GM12891 (cell line): Measurements from ENCODE around the gene ADORA2A.

Source experiments
- DNase-seq: peaks from one replicate; pipeline ENCODE4 v3.0.0; 2011; ENCODE audit warnings: low spot score; ENCODE audit not compliant: insufficient read length
- FAIRE-seq: peaks from 2 replicates; lab custom pipeline; 2011; peaks lifted over from hg19 to GRCh38; lab: Jason Lieb, UNC
- PAX5 ChIP-seq: IDR thresholded peaks from 2 replicates; pipeline ENCODE4 v1.6.1; 2011; ENCODE audit warnings: low read length, moderate library complexity, mild to moderate bottlenecking; ENCODE audit not compliant: insufficient read depth, severe bottlenecking
- POLR2A ChIP-seq: IDR thresholded peaks from 2 replicates; pipeline ENCODE4 v1.6.1; 2011; ENCODE audit warnings: low read depth, low read length, control low read depth
- POLR2AphosphoS5 ChIP-seq: IDR thresholded peaks from 2 replicates; pipeline ENCODE4 v1.6.1; 2011; ENCODE audit warnings: low read depth, low read length, control low read depth
- POU2F2 ChIP-seq: IDR thresholded peaks from 2 replicates; pipeline ENCODE4 v1.6.1; 2011; ENCODE audit warnings: low read depth, mild to moderate bottlenecking, control low read depth, low read length, moderate library complexity
- SPI1 ChIP-seq: IDR thresholded peaks from 2 replicates; pipeline ENCODE4 v1.6.1; 2011; ENCODE audit warnings: low read depth, low read length, control low read depth
- TAF1 ChIP-seq: IDR thresholded peaks from 2 replicates; pipeline ENCODE4 v1.6.1; 2011; ENCODE audit warnings: low read depth, low read length, control low read depth

The ADORA2A gene

GRCh38 chr22:24410110-24410856 lies 17.1 kb upstream of the ADORA2A start:
- FAIRE-seq (peak; percentile 60), DNase-seq (no peak)
- TF ChIP-seq POU2F2 (no peak), POLR2A (no peak), TAF1 (no peak), POLR2AphosphoS5 (no peak), PAX5 (no peak), SPI1 (no peak)

- FAIRE-seq (no peak), DNase-seq (no peak)
- TF ChIP-seq SPI1 (no peak), TAF1 (no peak), POLR2AphosphoS5 (no peak), POLR2A (no peak), POU2F2 (no peak), PAX5 (no peak)
These were observed 16.0 kb upstream of the ADORA2A start for GRCh38 chr22:24411256-24412004.

GRCh38 chr22:24412274-24412673 lies 15.1 kb upstream of the ADORA2A start:
- DNase-seq (no peak), FAIRE-seq (no peak)
- no peak for TF ChIP-seq TAF1
- no peak for TF ChIP-seq POLR2AphosphoS5
- no peak for TF ChIP-seq POLR2A
- TF ChIP-seq PAX5: no peak
- no peak for TF ChIP-seq POU2F2
- no peak for TF ChIP-seq SPI1

GRCh38 chr22:24413271-24413670 lies 14.1 kb upstream of the ADORA2A start:
- DNase-seq (no peak), FAIRE-seq (no peak)
- no peak for TF ChIP-seq POLR2A
- no peak for TF ChIP-seq POU2F2
- TF ChIP-seq TAF1: no peak
- TF ChIP-seq PAX5: no peak
- no peak for TF ChIP-seq POLR2AphosphoS5
- TF ChIP-seq SPI1: no peak

- TF ChIP-seq PAX5: no peak
- no peak for TF ChIP-seq TAF1
- no peak for TF ChIP-seq POLR2AphosphoS5
- no peak for TF ChIP-seq SPI1
- TF ChIP-seq POU2F2: no peak
- TF ChIP-seq POLR2A: no peak
- no peak for DNase-seq
- no peak for FAIRE-seq
These were observed 13.5 kb upstream of the ADORA2A start for GRCh38 chr22:24413736-24414385.

GRCh38 chr22:24414523-24414922 lies 12.9 kb upstream of the ADORA2A start:
- no peak for FAIRE-seq
- no peak for DNase-seq
- TF ChIP-seq POLR2A (no peak), PAX5 (no peak), SPI1 (no peak), POLR2AphosphoS5 (no peak), TAF1 (no peak), POU2F2 (no peak)

- FAIRE-seq (no peak), DNase-seq (no peak)
- no peak for TF ChIP-seq PAX5
- TF ChIP-seq TAF1: no peak
- no peak for TF ChIP-seq SPI1
- no peak for TF ChIP-seq POLR2AphosphoS5
- TF ChIP-seq POLR2A: no peak
- TF ChIP-seq POU2F2: no peak
These were observed 12.1 kb upstream of the ADORA2A start for GRCh38 chr22:24414984-24415945.

GRCh38 chr22:24416095-24416494 lies 11.3 kb upstream of the ADORA2A start:
- FAIRE-seq (no peak), DNase-seq (no peak)
- TF ChIP-seq TAF1: no peak
- TF ChIP-seq POLR2A: no peak

GRCh38 chr22:24416611-24417010 lies 10.8 kb upstream of the ADORA2A start:
- DNase-seq (no peak), FAIRE-seq (no peak)
- TF ChIP-seq POU2F2 (no peak), POLR2AphosphoS5 (no peak), POLR2A (no peak), TAF1 (no peak), SPI1 (no peak), PAX5 (no peak)
